Measurements from ENCODE around the gene CCDC110.

GRCh38 chr4:185480016-185480732, 8.6 kb upstream of the CCDC110 start:
- TF ChIP-seq, protein P1, sequence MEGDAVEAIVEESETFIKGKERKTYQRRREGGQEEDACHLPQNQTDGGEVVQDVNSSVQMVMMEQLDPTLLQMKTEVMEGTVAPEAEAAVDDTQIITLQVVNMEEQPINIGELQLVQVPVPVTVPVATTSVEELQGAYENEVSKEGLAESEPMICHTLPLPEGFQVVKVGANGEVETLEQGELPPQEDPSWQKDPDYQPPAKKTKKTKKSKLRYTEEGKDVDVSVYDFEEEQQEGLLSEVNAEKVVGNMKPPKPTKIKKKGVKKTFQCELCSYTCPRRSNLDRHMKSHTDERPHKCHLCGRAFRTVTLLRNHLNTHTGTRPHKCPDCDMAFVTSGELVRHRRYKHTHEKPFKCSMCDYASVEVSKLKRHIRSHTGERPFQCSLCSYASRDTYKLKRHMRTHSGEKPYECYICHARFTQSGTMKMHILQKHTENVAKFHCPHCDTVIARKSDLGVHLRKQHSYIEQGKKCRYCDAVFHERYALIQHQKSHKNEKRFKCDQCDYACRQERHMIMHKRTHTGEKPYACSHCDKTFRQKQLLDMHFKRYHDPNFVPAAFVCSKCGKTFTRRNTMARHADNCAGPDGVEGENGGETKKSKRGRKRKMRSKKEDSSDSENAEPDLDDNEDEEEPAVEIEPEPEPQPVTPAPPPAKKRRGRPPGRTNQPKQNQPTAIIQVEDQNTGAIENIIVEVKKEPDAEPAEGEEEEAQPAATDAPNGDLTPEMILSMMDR (conservative IDR thresholded peaks at IDR 0.05; ENCODE audit: low read depth, low read length): no peak
- no peak for TF ChIP-seq CEBPB (IDR thresholded peaks at IDR 0.05; ENCODE audit: low read depth, low read length)
- no peak for TF ChIP-seq POLR2A (IDR thresholded peaks at IDR 0.05; ENCODE audit: low read depth, low read length)
- no peak for TF ChIP-seq RFX5 (IDR thresholded peaks at IDR 0.05; ENCODE audit: low read depth, low read length)
- TF ChIP-seq SMC3 (IDR thresholded peaks at IDR 0.05; ENCODE audit: low read depth, low read length): no peak
- no peak for TF ChIP-seq MAFK (IDR thresholded peaks at IDR 0.05; ENCODE audit: low read depth, low read length)
- TF ChIP-seq ELK1 (IDR thresholded peaks at IDR 0.05; ENCODE audit: borderline replicate concordance, low read depth, low read length): no peak
- no peak for TF ChIP-seq RAD21 (IDR thresholded peaks at IDR 0.05; ENCODE audit: low read length)
- no peak for TF ChIP-seq MXI1 (IDR thresholded peaks at IDR 0.05; ENCODE audit: borderline replicate concordance, low read depth, low read length)
